Brain microvascular endothelial cell (primary cell): ENCODE measurements around the gene SCN5A.

Experiments
- DNase-seq: peaks from one replicate; pipeline ENCODE4 v3.0.0-alpha.2; 2020
- H3K27ac ChIP-seq: fragments of 250-450 bp; sonication (Bioruptor Pico); 2 replicates; pipeline ENCODE4 v1.5.1; 2020; ENCODE audit warnings: mild to moderate bottlenecking, moderate library complexity
- H3K27me3 ChIP-seq: fragments of 250-450 bp; sonication (Bioruptor Pico); replicated peaks from 2 replicates; pipeline ENCODE4 v1.5.1; 2020; ENCODE audit warnings: mild to moderate bottlenecking
- H3K36me3 ChIP-seq: fragments of 250-450 bp; sonication (Bioruptor Pico); replicated peaks from 2 replicates; pipeline ENCODE4 v1.5.1; 2020; ENCODE audit warnings: mild to moderate bottlenecking
- H3K4me3 ChIP-seq: 2 replicates; pipeline ENCODE4 v1.5.1; 2011; ENCODE audit warnings: low read depth, mild to moderate bottlenecking, control low read depth, low read length, moderate library complexity
- in situ Hi-C: cut with HindIII; loops from 2 replicates; pipeline ENCODE4 v1.10.0; 2017; ENCODE audit warnings: low sequenced_read_pairs, low pct_ligation_motif_present
- TF ChIP-seq, protein P1 (sequence below): IDR thresholded peaks from 2 replicates; pipeline ENCODE4 v1.5.1; 2011; ENCODE audit warnings: low read depth, mild to moderate bottlenecking, moderate library complexity, low read length, control low read depth, inconsistent platforms; ENCODE audit errors: missing control alignments

The SCN5A gene

GRCh38 chr3:38643090-38643489 is 6.4 kb downstream of the SCN5A start:
- H3K4me3 ChIP-seq: no peak overlapping the region
- no peaks in the 10 kb centered on the region for H3K36me3 ChIP-seq
- H3K27ac ChIP-seq: no peak overlapping the region
- in situ Hi-C loops: no loop called here
- H3K27me3 ChIP-seq: no peaks in the 10 kb centered on the region
- no peak for DNase-seq
- TF ChIP-seq, protein P1, sequence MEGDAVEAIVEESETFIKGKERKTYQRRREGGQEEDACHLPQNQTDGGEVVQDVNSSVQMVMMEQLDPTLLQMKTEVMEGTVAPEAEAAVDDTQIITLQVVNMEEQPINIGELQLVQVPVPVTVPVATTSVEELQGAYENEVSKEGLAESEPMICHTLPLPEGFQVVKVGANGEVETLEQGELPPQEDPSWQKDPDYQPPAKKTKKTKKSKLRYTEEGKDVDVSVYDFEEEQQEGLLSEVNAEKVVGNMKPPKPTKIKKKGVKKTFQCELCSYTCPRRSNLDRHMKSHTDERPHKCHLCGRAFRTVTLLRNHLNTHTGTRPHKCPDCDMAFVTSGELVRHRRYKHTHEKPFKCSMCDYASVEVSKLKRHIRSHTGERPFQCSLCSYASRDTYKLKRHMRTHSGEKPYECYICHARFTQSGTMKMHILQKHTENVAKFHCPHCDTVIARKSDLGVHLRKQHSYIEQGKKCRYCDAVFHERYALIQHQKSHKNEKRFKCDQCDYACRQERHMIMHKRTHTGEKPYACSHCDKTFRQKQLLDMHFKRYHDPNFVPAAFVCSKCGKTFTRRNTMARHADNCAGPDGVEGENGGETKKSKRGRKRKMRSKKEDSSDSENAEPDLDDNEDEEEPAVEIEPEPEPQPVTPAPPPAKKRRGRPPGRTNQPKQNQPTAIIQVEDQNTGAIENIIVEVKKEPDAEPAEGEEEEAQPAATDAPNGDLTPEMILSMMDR: no peak

DNA sequence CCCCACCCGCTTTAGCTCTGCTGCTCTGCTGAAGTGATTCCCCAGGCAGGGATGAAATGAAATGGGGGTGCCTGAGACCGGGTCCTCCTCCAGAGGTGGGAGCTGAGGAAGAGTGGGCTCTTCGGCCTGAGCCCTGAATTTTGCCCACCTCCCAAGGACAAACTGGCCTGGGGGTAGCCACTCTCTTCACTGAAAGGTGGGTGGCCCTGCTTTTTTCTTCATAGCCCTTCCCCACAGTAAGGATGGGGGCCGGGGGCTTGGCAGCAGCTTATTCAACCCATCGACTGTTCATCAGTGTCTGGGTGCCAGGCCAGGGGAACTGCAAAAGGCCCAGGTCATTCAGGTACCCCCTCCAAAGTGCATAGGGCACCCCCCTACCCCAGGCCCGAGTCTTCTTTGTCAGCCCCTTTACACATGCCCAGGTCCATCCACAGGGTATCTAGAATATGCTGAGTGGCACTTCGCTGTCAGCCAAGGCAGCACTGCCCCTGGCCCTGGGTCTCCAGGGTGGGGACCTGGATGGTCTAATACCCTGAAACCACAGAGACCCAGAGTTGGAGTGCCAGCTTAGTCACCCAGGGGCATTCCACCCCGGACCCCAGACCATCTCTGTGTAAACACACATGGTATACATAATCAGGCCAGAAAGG is 7.9 kb downstream of the SCN5A start:
- no peaks in the 10 kb centered on the region for H3K27me3 ChIP-seq
- TF ChIP-seq, protein P1: no peak
- in situ Hi-C loops: no loop called here

GRCh38 chr3:38640661-38641452 is 8.6 kb downstream of the SCN5A start:
- in situ Hi-C loops: no loop called here
- TF ChIP-seq, protein P1: no peak
- DNase-seq: no peak
- Histone ChIP-seq H3K36me3 (no peaks in the 10 kb centered on the region), H3K27me3 (no peaks in the 10 kb centered on the region), H3K4me3 (no peak overlapping the region), H3K27ac (no peak overlapping the region)

More for the DNA sequence above, 7.9 kb downstream of the SCN5A start:
- no peak overlapping the region for H3K27ac ChIP-seq
- H3K4me3 ChIP-seq: no peak overlapping the region
- H3K36me3 ChIP-seq: no peaks in the 10 kb centered on the region
- DNase-seq: no peak

- TF ChIP-seq, protein P1: no peak
- in situ Hi-C loops: no loop called here
- no peaks in the 10 kb centered on the region for H3K27me3 ChIP-seq
Measured at GRCh38 chr3:38638354-38638753, 11.1 kb downstream of the SCN5A start.

GRCh38 chr3:38637906-38638305 is 11.6 kb downstream of the SCN5A start:
- Histone ChIP-seq H3K36me3 (no peaks in the 10 kb centered on the region), H3K4me3 (no peak overlapping the region), H3K27ac (no peak overlapping the region), H3K27me3 (no peaks in the 10 kb centered on the region)
- in situ Hi-C loops: no loop called here
- TF ChIP-seq, protein P1: no peak
- DNase-seq: no peak

More at GRCh38 chr3:38638354-38638753, 11.1 kb downstream of the SCN5A start:
- Histone ChIP-seq H3K4me3 (no peak overlapping the region), H3K36me3 (no peaks in the 10 kb centered on the region), H3K27ac (no peak overlapping the region)
- DNase-seq: no peak
